Heart left ventricle (tissue), 13 donors: ENCODE data around the gene IMMP2L.

Experiments
- CTCF ChIP-seq, 12 donors: fragments of 200-600 bp; sonication (generic) in 4 of 12; IDR thresholded peaks; one replicate each; pipeline versions ENCODE4 v1.5.0 to v1.8.0; 2018 to 2022; ENCODE audit warnings: antibody characterized with exemption in 12 of 12, mild to moderate bottlenecking in 5 of 12
- POLR2A ChIP-seq, 2 donors: fragments of 450-650 bp; IDR thresholded peaks; one replicate each; pipeline ENCODE4 v1.6.1; 2017; ENCODE audit warnings: antibody characterized with exemption in 2 of 2, mild to moderate bottlenecking in 2 of 2, moderate library complexity in 2 of 2
- donor health status: ischemic (EF 13 %, LVEDD 7.1; RV severe dilation, severe dysfunction).
- donor health status: DM: no; HTN: yes; CAD: no.
- donor health status: DM: no; HTN: no; CAD: no.
- donor health status: ischemic (EF 25% LVEDD 6.9; RV normal size, moderate dysfunction).
- donor health status: ischemic (EF 25% LVEDD 5.7; RV mildly dilated, moderate dysfunction).
- donor health status: ischemic (EF 35%, LVEDD 5.7; RV mildly dilated, moderate dysfunction).
- donor health status: nonischemic (EF 11% LVEDD 7.7; RV severe dilation, severe dysfunction).
- donor health status: DM: yes; HTN: yes; CAD: no.
- donor health status: PGD.
- donor health status: ischemic (EF 29% LVEDD 5.4; RV normal size, mild dysfunction).
- donor health status: nonischemic (EF 23%, LVEDD 6.1; RV moderate dilation, normal function).

- no peak for TF ChIP-seq POLR2A (IDR thresholded peaks at IDR 0.05)
- no peak for TF ChIP-seq CTCF (IDR thresholded peaks at IDR 0.05)
Observed at GRCh38 chr7:111301891-111302290, 260.4 kb downstream of the IMMP2L start.
